Activated CD4-positive, alpha-beta T cell treated with anti-CD3 and anti-CD28 coated beads, Interleukin-2, amount 10 ng/mL, durations not matched to agents 24 days and 14 days (primary cell): ENCODE measurements around the gene SSBP4. TPM values are rescaled to one million over a fixed set of nuclear protein-coding genes. Genes with fewer than 3 reads are reported as not detected.

Experiments
- DNase-seq: peaks from one replicate; pipeline ENCODE4 v3.0.0; 2022
- H3K27ac Mint-ChIP-seq: one replicate; pipeline ENCODE4 v1.8.0; 2022; ENCODE audit warnings: mild to moderate bottlenecking, mixed read lengths
- H3K27me3 Mint-ChIP-seq: one replicate; pipeline ENCODE4 v1.8.0; 2022; ENCODE audit warnings: mixed read lengths
- H3K36me3 Mint-ChIP-seq: one replicate; pipeline ENCODE4 v1.8.0; 2022; ENCODE audit warnings: low read depth, mild to moderate bottlenecking, mixed read lengths
- H3K4me1 Mint-ChIP-seq: one replicate; pipeline ENCODE4 v1.8.0; 2021; ENCODE audit warnings: mixed read lengths
- H3K4me3 Mint-ChIP-seq: one replicate; pipeline ENCODE4 v1.8.0; 2022; ENCODE audit warnings: mild to moderate bottlenecking, moderate library complexity, mixed read lengths
- H3K9me3 Mint-ChIP-seq: one replicate; pipeline ENCODE4 v1.8.0; 2021; ENCODE audit warnings: mixed read lengths
- intact Hi-C: fragments of 100-400 bp; cut with micrococcal nuclease; formaldehyde crosslinking; loops from one replicate; pipeline ENCODE4 v1.15.1; 2023
- total RNA-seq: library from RNA; stranded (reverse); gene quantifications from 2 replicates; pipeline ENCODE4 v1.2.3, GENCODE V29; 2022

Gene SSBP4
- total RNA-seq, 1 donor from 2014 or later: 154 TPM

DNA sequence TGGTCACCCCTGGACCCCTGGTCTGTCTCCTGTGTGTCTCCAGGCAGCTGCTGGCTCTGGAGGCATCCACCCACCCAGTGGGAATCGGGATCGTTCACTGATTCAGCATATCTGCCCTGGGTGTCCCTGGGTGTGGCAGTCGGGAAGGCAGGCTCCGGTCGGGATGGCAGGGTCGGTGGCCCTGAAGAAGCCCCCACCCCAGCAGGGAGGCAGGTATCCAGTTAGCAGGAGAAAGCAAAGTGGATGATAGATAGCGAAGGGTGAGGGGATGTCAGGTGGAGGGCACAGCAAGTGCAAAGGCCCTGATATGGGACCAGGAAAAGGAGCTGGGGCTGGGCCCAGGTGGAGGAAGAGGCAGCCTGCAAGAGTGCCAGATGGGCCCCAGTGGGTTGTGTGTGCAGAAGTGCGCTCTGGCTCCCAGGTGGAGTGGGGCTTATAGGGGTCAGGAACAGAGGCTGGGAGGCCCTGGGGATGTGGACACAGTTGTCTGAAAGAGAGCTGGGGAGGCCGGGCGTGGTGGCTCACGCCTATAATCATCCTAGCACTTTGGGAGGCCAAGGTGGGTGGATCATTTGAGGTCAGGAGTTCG lies 2.3 kb downstream of the SSBP4 start:
- H3K27me3 Mint-ChIP-seq: no peaks in the 10 kb centered on the region
- intact Hi-C loops: no loop called here
- H3K27ac Mint-ChIP-seq: peak overlapping the region; percentile 86
- H3K36me3 Mint-ChIP-seq: peaks cover 9% of the 10 kb centered on the region
- peak overlapping the region; percentile 99 for H3K4me3 Mint-ChIP-seq
- no peaks in the 10 kb centered on the region for H3K9me3 Mint-ChIP-seq
- H3K4me1 Mint-ChIP-seq: peaks cover 66% of the 10 kb centered on the region
- DNase-seq: peak; percentile 68

DNA sequence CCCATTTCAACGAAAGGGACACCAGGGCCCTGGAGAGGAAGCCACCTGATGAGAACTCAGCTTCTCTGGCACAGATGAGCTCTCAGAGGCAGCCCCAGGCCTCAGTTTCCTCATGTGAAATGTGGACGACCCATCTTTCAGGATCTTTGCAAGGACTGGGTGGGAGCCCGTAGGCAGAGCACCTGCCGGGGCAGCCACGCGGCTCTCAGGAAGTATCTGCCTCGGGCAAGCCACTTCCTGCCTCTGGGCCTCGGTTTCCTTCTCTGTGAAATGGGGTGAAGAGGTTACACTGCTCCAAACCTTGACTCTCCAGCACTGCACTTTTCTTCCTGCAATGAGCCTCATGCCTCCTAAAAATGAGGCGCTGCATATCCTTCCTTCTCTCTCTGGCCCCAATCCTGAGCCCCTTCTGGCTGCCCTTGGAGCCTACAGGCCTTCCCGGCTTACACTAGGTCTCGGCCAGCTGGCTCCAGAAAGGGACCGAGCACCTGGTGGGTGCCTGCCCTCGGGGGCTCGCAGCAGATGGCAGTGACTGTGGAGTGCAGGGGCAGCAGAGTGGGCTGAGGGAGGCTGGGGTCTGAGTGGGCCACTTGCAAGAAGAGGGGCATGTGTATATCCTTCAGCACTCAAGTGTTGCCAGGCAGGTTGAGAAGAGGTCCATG lies 3.5 kb downstream of the SSBP4 start:
- Mint-ChIP-seq H3K4me3 (peak overlapping the region; percentile 99), H3K9me3 (no peaks in the 10 kb centered on the region), H3K27me3 (no peaks in the 10 kb centered on the region), H3K27ac (peak overlapping the region; percentile 86), H3K4me1 (peaks cover 58% of the 10 kb centered on the region), H3K36me3 (peaks cover 10% of the 10 kb centered on the region)
- intact Hi-C loops: no loop called here
- DNase-seq: peak; percentile 86

DNA sequence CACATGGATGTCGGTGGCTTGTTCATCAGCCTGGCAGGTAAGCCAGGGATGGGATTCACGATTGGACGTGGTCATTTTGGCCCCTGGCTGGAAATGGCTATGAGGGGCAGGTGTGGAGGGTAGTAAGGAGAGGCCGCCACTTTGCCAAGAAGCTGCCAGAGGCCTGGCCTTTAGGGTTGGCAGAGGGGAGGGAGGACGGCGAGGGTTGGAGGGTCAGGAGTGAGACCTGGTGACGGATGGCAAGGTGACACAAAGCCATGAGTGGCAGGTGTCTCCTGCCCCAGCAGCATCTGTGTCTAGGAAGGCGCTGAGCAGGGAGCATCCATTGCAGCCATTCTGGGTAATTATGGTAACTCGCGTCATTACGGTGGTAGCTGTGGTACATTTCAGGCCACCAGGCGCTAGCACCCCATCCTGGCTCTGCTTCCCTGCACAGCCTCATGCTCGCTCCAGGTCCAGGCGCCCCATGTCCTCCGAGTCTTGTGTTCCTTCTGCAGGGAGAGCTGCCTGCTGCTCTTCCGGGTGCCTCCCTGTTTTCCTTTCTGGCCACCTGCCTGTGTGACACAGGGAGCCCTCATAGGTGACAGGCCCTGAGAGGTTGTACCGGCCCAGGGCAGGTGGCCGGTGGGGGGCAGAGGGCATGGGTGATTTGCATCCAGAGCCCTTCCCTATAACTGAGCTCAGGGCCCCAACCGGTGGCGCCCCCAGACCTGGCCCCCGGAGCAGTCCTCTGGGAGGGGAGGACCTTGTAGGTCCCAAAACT lies 4.2 kb downstream of the SSBP4 start:
- H3K27me3 Mint-ChIP-seq: no peaks in the 10 kb centered on the region
- peak overlapping the region; percentile 86 for H3K27ac Mint-ChIP-seq
- peak overlapping the region; percentile 99 for H3K4me3 Mint-ChIP-seq
- H3K9me3 Mint-ChIP-seq: no peaks in the 10 kb centered on the region
- H3K4me1 Mint-ChIP-seq: peaks cover 52% of the 10 kb centered on the region
- intact Hi-C loops: no loop called here
- DNase-seq: no peak
- peaks cover 13% of the 10 kb centered on the region for H3K36me3 Mint-ChIP-seq

DNA sequence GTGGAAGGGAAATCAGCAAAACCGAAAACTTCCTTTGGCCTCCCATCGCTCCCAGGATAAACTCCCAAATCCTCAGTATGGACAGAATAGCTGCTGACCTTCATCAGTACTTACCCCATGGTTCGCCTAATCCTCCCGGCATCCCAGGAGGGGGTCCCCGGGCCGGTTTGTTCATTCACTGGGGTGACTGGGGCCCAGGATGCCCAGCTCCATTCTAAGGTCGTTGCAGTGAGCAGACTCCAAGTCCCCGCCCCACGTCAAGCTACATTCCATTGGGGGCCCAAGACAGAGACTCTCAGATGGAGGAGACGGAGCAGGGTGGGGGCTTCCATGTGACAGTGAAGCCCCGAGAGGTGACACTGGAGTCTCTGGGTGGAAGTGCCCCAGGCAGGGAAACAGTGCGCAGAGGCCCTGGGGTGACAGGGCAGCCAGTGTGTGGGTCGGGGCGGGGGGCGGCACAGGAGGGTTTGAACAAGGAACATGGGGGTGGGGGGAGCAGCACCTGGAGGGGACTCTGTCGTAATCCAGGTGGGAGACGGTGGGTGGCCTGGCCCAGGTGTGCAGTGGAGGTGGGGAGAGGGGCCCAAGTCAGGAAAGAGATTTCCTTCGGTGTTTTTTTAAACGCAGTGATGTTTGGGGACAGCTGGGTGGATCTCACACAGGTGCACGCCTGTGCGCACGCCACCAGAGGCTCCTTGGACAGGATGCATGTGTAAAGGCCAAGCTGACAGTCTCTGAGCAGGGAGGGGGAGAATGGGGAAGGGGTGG lies 5.1 kb downstream of the SSBP4 start:
- peaks cover 46% of the 10 kb centered on the region for H3K4me1 Mint-ChIP-seq
- no peak for DNase-seq
- H3K27ac Mint-ChIP-seq: peak overlapping the region; percentile 59
- peaks cover 13% of the 10 kb centered on the region for H3K36me3 Mint-ChIP-seq
- intact Hi-C loops: no loop called here
- no peaks in the 10 kb centered on the region for H3K27me3 Mint-ChIP-seq
- H3K9me3 Mint-ChIP-seq: no peaks in the 10 kb centered on the region
- peak overlapping the region; percentile 24 for H3K4me3 Mint-ChIP-seq

DNA sequence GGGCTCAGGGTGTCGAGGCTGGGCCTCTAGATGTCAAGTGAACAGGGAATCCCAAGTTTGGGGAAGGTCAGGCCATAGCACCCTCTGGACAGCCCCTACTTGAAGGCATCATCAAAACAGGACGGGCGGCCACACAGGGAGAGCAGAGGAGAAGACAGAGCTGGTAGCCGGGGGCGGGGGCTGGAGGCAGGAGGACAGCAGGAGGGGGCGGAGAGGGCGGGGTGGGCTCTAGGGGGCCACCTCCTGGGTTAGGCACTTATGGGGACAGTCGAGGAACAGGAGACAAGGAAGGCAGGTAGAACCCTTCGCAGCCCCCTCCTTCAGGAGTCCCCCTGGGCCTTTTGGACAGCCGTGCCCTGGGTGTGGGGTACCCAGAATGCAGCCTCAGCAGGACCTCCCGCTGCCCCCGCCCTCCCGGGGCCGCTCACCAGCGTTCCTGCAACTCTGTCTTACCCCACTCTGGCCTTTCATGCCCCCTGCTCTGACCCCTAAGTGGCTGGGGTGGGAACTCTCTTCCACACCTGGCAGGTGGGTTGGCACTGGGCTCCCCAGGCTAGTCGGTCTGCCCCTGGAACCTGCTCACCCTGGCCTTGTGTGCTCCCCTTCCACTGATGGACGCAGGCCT lies 5.8 kb downstream of the SSBP4 start:
- Mint-ChIP-seq H3K27me3 (no peaks in the 10 kb centered on the region), H3K4me3 (no peak overlapping the region), H3K4me1 (peaks cover 49% of the 10 kb centered on the region), H3K36me3 (peaks cover 13% of the 10 kb centered on the region), H3K9me3 (no peaks in the 10 kb centered on the region), H3K27ac (no peak overlapping the region)
- intact Hi-C loops: no loop called here
- no peak for DNase-seq

DNA sequence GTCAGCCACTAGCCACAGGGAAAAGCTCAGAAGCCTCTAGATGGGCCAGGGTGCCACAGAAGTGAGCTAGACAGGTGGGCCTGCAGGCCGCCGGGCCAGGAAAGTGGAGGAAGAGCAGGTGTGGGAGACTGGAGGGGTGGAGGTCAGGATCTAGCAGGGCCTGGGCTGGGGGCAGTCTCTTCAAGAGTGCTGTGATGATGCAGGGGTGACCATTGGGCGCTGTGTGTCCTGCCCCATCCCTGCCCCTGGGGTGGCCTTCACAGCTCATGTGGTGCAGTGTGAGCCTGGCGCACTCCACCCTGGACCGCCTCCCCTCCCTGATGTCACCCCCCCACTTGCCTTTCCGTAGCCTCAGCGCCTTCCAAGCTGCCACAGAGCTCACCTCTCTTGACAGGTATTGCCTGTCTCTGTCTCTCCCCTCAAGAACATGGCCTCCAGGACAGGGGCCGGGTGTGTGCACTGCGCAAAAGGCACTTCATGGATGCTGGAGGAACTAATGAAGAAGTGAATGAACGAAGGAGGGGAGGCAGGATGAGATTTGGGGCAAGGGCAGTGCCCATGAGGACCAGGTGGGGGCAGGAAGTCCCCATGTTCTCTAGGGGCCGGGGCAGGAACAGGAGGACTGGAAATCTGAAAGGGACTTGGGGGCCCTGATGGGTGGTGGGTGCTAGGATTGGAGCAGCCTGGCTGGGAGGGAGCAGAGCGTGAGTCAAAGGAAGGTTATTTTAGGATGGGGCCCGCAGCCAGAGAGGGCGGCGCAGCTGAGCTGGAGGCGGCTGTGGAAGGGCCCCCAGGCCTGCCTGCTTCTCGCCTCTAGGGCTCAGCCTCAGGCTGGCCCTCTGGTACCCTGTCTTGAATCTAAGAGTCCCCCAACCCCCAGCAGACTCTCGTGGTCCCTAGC lies 6.6 kb downstream of the SSBP4 start:
- Mint-ChIP-seq H3K4me3 (no peak overlapping the region), H3K4me1 (peaks cover 45% of the 10 kb centered on the region)

DNA sequence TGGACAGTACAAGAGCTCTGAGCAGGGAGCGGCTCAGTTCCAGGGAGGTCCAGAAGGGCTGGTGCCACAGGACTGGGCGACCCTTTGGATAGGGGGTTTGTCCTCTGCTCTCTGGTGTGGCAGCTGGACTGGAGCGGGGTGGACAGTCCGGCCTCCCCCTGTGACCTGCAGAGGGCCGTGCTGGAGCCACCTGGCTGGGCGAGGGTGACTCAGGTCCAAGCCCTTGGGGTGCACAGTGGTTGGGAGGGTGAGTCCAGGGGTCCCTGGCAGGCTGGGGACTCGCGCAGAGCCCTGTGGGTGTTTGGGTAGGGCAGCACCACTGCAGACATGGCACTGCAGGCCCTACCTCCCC lies 7.2 kb downstream of the SSBP4 start:
- Mint-ChIP-seq H3K27ac (no peak overlapping the region), H3K36me3 (peaks cover 12% of the 10 kb centered on the region), H3K4me3 (no peak overlapping the region), H3K9me3 (no peaks in the 10 kb centered on the region), H3K4me1 (peaks cover 39% of the 10 kb centered on the region), H3K27me3 (no peaks in the 10 kb centered on the region)
- intact Hi-C loops: no loop called here
- DNase-seq: no peak

More for the DNA sequence above, 6.6 kb downstream of the SSBP4 start:
- DNase-seq: peak; percentile 55
- H3K27ac Mint-ChIP-seq: peak overlapping the region; percentile 68
- no peaks in the 10 kb centered on the region for H3K9me3 Mint-ChIP-seq
- H3K36me3 Mint-ChIP-seq: peaks cover 12% of the 10 kb centered on the region
- no peaks in the 10 kb centered on the region for H3K27me3 Mint-ChIP-seq
- intact Hi-C loops: no loop called here

DNA sequence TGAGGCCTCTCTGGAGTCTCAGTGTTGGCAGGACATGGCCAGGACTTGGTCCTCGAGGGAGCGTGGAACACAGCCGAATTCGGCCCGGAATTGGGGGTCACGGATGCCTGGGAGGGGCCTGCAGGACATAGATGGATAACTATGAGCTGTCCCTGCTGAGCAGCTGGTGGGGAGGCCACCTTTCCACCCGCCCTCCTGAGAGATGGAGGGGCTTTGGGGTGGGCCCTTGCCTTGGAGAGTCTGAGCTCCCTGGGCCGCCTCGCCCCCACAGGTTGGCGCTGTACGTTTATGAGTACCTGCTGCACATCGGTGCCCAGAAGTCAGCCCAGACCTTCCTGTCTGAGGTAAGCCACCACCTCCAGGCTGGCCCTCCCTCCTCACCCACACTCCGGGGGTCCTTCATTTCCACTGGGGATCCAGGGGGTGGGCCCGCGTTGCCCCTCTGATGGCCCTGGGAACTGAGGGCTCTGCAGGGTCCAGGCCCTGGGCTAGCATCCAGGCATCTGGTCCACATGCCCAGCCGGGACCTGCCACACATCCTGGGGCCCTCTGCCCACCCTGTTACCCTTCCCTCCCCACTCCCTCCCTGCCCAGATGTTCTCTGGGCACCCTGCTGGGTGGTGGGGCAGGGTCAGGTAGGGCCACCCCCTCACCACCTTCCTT lies 8.0 kb downstream of the SSBP4 start:
- no peak overlapping the region for H3K4me3 Mint-ChIP-seq
- H3K27me3 Mint-ChIP-seq: no peaks in the 10 kb centered on the region
- H3K4me1 Mint-ChIP-seq: peaks cover 31% of the 10 kb centered on the region
- H3K27ac Mint-ChIP-seq: no peak overlapping the region
- H3K36me3 Mint-ChIP-seq: peaks cover 13% of the 10 kb centered on the region
- H3K9me3 Mint-ChIP-seq: no peaks in the 10 kb centered on the region
- intact Hi-C loops: no loop called here
- DNase-seq: no peak

DNA sequence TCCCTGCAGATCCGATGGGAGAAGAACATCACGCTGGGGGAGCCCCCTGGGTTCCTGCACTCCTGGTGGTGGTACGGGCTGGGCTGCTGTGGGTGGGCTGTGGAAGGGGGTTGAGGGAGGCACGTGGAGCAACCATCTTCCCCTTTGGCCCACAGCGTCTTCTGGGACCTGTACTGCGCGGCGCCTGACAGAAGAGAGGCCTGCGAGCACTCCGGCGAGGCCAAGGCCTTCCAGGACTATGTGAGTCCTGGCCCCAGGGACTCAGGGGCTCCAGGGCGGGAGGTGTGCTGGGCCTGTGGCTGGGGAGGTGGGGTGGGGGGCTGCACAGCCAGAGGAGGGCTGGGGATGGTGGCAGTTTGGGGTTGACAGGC lies 8.5 kb downstream of the SSBP4 start:
- intact Hi-C loops: no loop called here
- no peaks in the 10 kb centered on the region for H3K9me3 Mint-ChIP-seq
- H3K36me3 Mint-ChIP-seq: peaks cover 13% of the 10 kb centered on the region
- no peaks in the 10 kb centered on the region for H3K27me3 Mint-ChIP-seq
- no peak overlapping the region for H3K4me3 Mint-ChIP-seq
- peaks cover 28% of the 10 kb centered on the region for H3K4me1 Mint-ChIP-seq
- no peak overlapping the region for H3K27ac Mint-ChIP-seq
- no peak for DNase-seq

DNA sequence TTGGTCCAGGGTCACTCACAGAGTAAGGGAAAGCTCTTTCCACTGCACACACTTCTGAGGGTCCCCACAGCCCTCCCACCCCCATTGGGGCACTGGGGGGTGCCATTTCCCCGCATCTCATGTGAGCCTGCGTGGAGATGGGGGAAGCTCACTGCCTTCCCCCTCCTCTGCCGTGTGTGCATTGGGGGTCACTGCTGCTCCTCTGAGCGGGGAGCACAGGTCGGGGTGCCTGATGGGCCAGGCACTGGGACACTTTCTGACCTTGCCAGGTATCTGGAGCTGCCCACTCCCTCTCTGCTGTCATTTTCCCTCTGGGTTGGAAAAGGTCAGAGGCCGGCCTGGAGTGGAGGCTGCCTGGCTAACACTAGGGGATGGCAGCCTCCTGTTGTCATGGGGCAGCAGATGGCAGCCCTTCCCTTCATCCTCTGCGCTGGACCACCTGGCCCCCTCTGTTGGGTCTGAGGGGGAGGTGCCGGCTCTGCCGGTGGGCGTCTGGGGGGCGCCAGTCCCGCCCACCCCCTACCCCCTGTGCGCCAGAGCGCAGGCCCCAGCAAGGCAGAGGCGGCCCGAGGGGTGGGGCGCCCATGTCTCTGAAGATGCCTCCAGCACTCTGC lies 9.1 kb downstream of the SSBP4 start:
- peak; percentile 62 for DNase-seq
- Mint-ChIP-seq H3K4me3 (no peak overlapping the region), H3K27me3 (no peaks in the 10 kb centered on the region), H3K9me3 (no peaks in the 10 kb centered on the region), H3K36me3 (peaks cover 11% of the 10 kb centered on the region), H3K27ac (peak overlapping the region; percentile 28), H3K4me1 (peaks cover 23% of the 10 kb centered on the region)
- intact Hi-C loops: no loop called here

DNA sequence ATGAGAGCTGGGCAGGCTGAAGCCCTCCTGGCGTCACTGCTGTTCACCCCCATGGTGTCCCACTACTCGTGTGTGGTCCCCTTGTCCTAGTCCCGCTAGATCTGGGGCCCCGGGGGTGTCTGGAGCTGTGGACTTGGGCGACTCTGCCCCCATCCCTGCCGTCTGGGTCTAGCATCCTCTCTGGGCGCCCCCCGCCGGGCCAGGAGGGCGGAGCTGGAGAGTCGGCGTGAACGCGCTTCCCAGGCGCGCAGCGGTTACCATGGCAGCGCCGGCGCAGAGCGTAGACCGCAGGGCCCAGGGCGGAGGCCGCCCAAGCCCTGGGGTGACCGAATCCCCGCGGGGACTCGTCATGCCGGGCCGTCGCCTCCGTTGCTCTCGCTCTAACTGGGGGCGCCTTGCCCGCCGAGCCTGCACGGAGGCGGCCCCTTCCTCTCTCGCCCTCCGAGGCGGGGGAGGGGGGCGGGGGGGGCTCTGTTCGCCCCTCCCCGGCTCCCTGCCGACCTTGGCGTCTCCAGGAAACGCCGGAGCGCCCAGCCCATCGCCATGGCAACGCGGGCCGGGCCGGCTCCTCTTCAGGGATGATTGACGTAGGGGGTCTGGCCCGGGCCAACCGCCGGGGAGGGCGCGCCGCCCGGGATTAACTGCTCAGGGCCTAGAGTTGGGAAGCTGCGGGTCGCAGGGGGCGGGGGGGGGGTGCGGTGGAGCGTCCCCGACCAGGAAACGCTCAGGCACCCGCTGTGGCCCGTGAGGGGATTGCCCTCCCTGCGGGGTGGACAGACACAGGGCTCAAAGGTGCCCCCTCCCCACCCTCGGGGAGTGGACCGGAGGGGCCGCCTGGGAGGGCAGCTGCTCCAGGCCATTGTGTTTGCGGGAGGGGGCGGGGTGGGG lies 9.8 kb downstream of the SSBP4 start:
- H3K36me3 Mint-ChIP-seq: peaks cover 11% of the 10 kb centered on the region

More for the DNA sequence above, 9.8 kb downstream of the SSBP4 start:
- peak overlapping the region; percentile 47 for H3K4me3 Mint-ChIP-seq
- peak; percentile 96 for DNase-seq
- H3K27ac Mint-ChIP-seq: peak overlapping the region; percentile 53
- no peaks in the 10 kb centered on the region for H3K9me3 Mint-ChIP-seq
- intact Hi-C loops: loop anchor here (1.0 kb wide), 1 partner anchor 9 kb away; no protein-coding TSS in a partner anchor
- peaks cover 17% of the 10 kb centered on the region for H3K4me1 Mint-ChIP-seq
- no peaks in the 10 kb centered on the region for H3K27me3 Mint-ChIP-seq
